DOHH2 (cell line): ENCODE results near the gene PASK.

Experiments used
- CTCF ChIP-seq: fragments of 200-600 bp; sonication (generic); IDR thresholded peaks from one replicate; pipeline ENCODE4 v1.5.1; 2014; ENCODE audit warnings: antibody characterized with exemption, mild to moderate bottlenecking, low read depth, low read length; ENCODE audit not compliant: poor library complexity, severe bottlenecking
- EZH2phosphoT487 ChIP-seq: fragments of 200-600 bp; sonication (generic); IDR thresholded peaks from 2 replicates; pipeline ENCODE4 v1.6.1; 2017; ENCODE audit warnings: borderline replicate concordance, mild to moderate bottlenecking, antibody characterized with exemption, low read length, moderate library complexity, mixed read lengths

GRCh38 chr2:241094924-241095420, 54.3 kb downstream of the PASK start:
- no peak for TF ChIP-seq CTCF
- no peak for TF ChIP-seq EZH2phosphoT487
